Stimulated activated CD4-positive, alpha-beta T cell treated with anti-CD3 and anti-CD28 coated beads, Interleukin-12 subunit alpha, Interleukin-12 subunit beta, amount 100 ng/mL, for 24 hours (primary cell): ENCODE results near the gene PLPP6.
A peak's percentile ranks its signal among the peaks of the same experiment; 100 is the strongest.
"Not testable (repeated sequence)": the region's sequence is repeated elsewhere in the genome, so short reads cannot be mapped to it uniquely, and the experiment has no call there.

Experiments
- DNase-seq, 2 experiments: peaks; one replicate each; pipeline ENCODE4 v3.0.0-alpha.2; 2020; ENCODE audit warnings: low read depth in 2 of 2

PLPP6 gene

GRCh38 chr9:4662108-4662988, at the start of gene PLPP6:
Gene PLPP6, plus strand, starts transcription at chr9:4662294. Its CDS starts 82 bp downstream, at chr9:4662376.
- DNase-seq, result peak; percentile 53 to 70

DNA sequence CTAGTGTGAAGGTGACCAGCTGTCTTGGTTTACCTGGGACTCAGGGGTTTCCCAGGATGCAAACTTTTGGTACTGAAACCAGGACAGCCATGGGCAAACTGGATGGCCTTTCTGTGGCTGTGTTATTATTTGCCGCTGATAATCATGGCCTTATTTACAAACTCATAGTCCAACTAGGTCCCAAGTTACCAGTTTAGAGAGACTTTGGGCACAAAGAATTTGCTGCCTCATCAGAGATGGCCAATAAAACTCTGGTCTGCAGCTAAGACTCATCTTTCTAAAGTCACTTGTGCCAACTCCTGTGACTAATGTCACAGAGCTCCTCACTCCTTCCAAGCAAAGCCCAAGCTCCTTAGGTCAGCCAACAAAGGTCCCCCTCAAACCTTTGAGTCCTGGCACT, 47.5 kb upstream of the PLPP6 start:
- DNase-seq, result no peak

- no peak for DNase-seq
Observed at GRCh38 chr9:4615251-4615650, 46.8 kb upstream of the PLPP6 start.

- no peak for DNase-seq
Observed at GRCh38 chr9:4615778-4616177, 46.3 kb upstream of the PLPP6 start.

DNA sequence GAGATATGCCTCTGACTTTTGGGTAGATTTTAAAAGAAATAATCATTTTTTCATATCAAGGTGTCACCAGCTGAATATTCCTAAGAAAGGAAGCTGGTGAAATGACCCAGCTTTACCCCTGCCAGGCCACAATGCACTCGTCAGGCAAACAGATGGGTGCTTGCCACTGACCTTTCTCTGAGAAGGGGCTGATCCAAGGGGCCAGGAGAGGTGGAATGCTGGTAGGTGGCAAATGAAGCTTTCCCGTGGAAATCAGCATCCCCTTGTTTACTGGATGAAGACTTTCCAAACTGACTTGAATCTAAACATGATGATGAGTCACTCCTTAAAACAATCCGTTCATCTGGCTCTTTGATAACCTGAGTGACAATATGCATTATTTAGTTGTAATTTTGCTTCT, 44.3 kb upstream of the PLPP6 start:
- DNase-seq, result no peak

DNA sequence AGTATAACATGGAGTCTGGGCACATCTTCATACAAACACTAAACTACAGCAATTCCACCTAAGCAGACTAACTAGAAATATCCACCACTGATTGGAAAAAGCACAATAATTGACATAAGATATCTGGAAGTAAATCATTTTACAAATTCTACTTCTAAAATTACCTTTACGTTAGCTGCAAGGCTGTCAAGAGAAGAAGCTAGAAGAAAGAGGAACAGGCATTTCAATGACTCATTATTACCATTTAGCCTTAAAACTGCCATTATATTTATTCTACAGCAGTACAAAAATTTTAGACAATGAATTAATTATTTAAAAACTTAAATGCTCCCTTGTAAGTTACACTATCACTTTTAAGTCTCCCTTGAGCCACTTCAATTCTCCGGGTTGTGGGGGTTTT, 43.4 kb upstream of the PLPP6 start:
- no peak for DNase-seq

DNA sequence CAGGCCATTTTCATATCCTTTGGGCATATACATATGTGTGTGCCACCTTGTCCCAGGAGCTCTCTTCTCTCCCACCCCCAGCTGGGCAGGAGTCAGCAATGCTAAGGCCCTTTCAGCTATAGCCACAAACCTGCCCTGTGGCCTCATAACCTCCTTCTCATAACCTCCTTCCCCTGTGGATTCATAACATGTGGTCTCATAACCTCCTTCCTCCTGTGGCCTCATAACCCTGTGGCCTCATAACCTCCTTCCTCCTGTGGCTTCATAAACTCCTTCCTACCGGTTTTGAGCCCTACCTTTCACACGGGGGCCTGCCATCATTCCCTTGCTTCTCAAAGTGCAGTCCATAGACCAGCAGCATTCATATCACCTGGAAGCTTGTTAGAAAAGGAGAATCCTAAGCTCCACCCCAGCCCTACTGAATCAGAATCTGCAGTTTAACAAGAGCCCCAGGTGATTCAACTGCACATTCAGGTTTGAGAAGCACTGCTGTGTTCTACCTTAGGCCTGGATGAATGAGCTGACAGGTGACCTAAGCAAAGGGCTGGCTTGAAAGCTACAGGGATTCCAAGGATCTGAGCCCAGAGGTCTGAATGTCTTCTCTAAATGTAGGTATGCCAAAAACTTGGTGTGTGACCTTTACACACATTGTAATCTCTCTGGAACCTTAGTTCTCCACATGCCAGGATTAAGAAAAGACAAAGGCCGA, 41.9 kb upstream of the PLPP6 start:
- no peak for DNase-seq

GRCh38 chr9:4620881-4621555, 41.1 kb upstream of the PLPP6 start:
- no peak for DNase-seq

DNA sequence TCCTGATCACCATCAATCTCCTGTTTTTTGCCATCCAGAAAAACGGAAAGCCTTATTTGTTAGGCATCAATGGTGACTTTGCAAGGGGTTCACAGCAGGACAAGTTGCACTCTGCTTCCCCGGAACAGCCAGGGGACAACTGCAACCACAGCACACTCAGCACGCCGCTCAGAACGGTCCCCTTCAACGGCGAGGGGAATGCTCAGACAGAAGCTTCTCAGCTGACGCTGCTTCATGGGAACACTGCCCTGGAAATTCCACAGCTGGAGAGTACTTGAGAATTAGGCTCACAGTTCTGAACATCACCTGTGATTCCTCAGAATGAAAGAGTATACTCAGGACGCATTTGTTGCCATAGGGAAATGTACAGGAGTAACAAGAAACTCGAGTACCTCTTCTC, 40.1 kb upstream of the PLPP6 start:
- DNase-seq, result no peak

DNA sequence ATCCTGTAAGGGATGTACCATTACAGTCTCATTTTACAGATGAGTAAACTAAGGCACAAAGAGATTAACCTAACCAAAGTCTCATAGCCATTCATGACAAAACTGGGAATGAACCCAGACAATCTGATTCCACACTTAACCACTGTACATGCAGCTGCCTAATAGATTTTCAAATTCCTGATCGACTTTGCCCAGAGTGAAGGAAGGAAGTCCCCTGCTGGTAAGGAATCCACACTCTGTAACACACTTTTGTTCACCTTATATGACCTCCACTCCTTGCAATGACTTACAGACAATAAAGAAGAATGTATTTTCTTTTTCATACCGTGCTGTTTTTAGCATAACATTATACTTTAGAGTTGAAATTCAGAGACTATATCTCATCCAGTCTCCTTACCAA, 31.3 kb upstream of the PLPP6 start:
- no peak for DNase-seq

DNA sequence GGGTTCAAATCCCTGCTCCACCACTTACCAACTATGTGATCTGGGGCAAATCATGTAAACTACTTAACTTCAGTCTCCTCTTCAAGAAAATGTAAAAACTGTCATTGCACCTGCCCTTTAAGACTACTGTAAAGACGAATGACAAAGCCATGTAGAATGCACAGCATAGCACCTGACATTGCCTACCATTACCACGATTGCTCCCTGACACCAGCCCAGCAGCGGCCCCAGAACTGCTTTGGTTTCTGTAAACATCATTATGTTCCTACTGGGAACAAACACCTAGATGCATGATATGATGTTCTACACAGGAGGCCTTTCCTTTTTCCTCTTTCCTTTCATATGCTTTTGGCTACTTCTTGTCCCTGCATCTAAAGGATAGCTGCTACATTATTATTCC, 23.1 kb upstream of the PLPP6 start:
- DNase-seq, result no peak

GRCh38 chr9:4639420-4639819, 22.7 kb upstream of the PLPP6 start:
- DNase-seq, result no peak

DNA sequence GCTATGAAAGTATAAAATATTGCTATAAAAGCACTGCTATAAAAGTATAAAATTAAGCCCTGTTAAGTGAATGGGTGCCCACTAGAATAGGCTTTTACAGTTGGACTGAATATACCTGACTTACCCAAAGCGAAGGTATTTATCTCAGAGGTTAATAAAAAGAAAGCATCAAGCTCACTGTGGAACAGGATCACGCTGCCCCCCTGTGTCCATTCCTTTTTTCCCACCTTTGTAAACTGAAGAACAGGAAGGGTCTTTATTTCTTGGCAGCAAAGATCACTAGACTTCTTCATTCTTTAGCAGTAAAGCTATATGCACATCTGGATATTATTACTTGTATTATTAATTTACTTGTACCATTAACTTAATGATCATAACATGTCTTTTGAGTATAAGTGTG, 22.1 kb upstream of the PLPP6 start:
- peak in 1 of 2 experiments; percentile 20 for DNase-seq

GRCh38 chr9:4642351-4642750, 19.7 kb upstream of the PLPP6 start:
- DNase-seq, result no peak

DNA sequence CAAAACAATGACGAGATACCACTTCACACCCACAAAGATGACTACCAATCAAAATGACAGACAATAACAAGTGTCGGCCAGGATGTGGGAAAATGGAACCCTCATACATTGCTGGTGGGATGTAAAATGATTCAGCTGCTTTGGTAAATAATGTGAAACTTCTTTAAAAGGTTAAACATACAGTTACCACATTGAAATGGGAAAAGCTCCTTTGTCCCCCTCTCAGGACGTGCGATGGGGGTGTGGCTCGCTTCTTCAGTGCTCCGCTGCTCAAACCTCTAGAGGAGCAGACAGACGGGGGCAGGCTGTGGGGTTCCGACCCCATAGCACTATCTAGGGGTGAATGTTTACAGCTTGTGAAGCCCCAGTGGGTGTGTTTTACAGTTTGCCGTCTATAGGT, 8.0 kb upstream of the PLPP6 start:
- DNase-seq, result no peak

DNA sequence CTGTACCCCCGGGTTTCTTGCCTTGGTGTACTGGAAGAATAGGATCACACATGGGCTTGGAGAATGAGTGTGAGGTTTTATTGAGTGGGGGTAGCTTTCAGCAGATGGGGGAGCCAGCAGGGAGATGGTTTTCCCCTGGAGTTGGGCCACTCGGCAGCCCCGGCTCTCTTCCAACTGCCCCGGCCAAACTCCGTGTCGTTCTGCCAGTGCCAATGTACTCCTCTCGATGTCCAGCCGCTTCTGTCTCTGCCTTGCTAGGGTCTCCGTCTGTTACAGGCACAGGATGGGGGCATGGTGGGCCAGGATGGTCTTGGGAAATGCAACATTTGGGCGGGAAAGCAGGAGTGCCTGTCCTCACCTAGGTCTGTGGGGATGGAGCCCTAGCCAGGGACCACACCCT, 7.6 kb upstream of the PLPP6 start:
- no peak for DNase-seq

- DNase-seq, result not testable (repeated sequence)
Observed at GRCh38 chr9:4656196-4656595, 5.9 kb upstream of the PLPP6 start.

- no peak for DNase-seq
Observed at GRCh38 chr9:4656621-4657020, 5.5 kb upstream of the PLPP6 start.

GRCh38 chr9:4657426-4658159, 4.5 kb upstream of the PLPP6 start:
- no peak for DNase-seq

- not testable (repeated sequence) for DNase-seq
Observed at GRCh38 chr9:4660665-4661064, 1.4 kb upstream of the PLPP6 start.

DNA sequence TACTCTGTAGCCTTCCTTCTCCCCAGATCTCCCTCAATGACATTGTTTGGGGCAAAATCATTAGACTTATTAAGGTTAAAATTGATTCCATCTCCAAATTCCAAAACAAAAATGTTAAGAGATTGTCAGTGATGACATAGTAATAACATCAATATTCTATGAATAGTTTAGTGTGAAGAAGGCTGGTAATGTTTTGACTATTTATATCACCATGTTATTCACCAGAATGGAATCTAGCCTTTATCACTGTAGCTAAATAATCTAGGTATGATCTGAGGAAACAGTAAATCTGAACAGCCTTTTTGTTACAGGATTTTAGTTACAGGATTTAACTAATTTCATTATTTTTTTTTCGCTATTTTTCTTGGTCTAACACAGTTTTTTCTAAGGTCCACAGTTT, 929 bp upstream of the PLPP6 start:
- no peak for DNase-seq

DNA sequence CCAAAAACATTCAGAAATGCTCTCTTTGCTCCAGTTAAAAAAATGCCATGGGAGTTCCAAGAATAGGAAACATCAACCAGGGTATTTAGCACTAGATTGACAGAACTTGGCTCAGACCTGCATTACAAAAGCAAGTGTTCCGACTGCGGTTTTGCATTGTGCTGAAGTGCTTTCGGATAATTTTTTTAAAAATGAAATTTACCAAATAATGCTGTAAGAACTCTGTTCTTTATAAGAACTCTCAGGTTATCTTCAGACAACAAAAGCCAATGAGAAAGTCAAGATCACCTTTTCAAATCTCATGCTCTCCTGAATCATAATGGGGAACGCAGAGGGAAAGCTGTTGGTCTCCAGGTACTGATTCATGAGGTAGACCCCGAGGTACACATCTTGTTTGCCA, 483 bp upstream of the PLPP6 start:
- DNase-seq, result no peak
